ENCODE results near the gene HDHD3.

The HDHD3 gene

DNA sequence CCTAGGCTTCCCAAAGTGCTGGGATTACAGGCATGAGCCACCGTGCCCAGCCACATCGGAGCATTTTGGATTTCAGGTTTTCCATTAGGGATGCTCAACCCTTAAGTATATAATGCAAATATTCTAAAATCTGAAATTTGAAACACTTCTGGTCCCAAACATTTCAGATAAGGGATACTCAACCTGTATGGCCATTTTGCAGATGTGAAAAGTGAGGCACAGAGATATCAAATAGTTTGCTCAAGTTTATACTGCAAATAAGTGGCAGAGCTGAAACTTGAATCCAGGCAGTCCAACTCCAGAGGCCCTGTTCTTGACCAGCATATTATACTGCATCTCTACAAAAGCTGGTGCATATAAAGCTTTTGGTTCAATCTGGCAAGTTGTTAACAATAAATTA is 39.1 kb downstream of the HDHD3 start:
- ATAC-seq: no peak
- TF ChIP-seq, protein P1, sequence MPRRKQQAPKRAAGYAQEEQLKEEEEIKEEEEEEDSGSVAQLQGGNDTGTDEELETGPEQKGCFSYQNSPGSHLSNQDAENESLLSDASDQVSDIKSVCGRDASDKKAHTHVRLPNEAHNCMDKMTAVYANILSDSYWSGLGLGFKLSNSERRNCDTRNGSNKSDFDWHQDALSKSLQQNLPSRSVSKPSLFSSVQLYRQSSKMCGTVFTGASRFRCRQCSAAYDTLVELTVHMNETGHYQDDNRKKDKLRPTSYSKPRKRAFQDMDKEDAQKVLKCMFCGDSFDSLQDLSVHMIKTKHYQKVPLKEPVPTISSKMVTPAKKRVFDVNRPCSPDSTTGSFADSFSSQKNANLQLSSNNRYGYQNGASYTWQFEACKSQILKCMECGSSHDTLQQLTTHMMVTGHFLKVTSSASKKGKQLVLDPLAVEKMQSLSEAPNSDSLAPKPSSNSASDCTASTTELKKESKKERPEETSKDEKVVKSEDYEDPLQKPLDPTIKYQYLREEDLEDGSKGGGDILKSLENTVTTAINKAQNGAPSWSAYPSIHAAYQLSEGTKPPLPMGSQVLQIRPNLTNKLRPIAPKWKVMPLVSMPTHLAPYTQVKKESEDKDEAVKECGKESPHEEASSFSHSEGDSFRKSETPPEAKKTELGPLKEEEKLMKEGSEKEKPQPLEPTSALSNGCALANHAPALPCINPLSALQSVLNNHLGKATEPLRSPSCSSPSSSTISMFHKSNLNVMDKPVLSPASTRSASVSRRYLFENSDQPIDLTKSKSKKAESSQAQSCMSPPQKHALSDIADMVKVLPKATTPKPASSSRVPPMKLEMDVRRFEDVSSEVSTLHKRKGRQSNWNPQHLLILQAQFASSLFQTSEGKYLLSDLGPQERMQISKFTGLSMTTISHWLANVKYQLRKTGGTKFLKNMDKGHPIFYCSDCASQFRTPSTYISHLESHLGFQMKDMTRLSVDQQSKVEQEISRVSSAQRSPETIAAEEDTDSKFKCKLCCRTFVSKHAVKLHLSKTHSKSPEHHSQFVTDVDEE (CRISPR knock-in tag; IDR thresholded peaks at IDR 0.05): no peak
- TF ChIP-seq TCF4 (CRISPR knock-in tag; IDR thresholded peaks at IDR 0.05; ENCODE audit: borderline replicate concordance) (no peak), ZNF70 (CRISPR knock-in tag; IDR thresholded peaks at IDR 0.05) (no peak), ARNTL (CRISPR knock-in tag; IDR thresholded peaks at IDR 0.05; ENCODE audit: borderline replicate concordance, low read depth) (no peak), RARB (CRISPR knock-in tag; IDR thresholded peaks at IDR 0.05) (no peak), ISL1 (CRISPR knock-in tag; IDR thresholded peaks at IDR 0.05) (no peak), SNAI2 (CRISPR knock-in tag; IDR thresholded peaks at IDR 0.05) (no peak), CSDC2 (CRISPR knock-in tag; IDR thresholded peaks at IDR 0.05) (no peak)
- TF ChIP-seq, protein P2, sequence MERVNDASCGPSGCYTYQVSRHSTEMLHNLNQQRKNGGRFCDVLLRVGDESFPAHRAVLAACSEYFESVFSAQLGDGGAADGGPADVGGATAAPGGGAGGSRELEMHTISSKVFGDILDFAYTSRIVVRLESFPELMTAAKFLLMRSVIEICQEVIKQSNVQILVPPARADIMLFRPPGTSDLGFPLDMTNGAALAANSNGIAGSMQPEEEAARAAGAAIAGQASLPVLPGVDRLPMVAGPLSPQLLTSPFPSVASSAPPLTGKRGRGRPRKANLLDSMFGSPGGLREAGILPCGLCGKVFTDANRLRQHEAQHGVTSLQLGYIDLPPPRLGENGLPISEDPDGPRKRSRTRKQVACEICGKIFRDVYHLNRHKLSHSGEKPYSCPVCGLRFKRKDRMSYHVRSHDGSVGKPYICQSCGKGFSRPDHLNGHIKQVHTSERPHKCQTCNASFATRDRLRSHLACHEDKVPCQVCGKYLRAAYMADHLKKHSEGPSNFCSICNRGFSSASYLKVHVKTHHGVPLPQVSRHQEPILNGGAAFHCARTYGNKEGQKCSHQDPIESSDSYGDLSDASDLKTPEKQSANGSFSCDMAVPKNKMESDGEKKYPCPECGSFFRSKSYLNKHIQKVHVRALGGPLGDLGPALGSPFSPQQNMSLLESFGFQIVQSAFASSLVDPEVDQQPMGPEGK (CRISPR knock-in tag; IDR thresholded peaks at IDR 0.05; ENCODE audit: borderline replicate concordance): no peak
- TF ChIP-seq, protein P3, sequence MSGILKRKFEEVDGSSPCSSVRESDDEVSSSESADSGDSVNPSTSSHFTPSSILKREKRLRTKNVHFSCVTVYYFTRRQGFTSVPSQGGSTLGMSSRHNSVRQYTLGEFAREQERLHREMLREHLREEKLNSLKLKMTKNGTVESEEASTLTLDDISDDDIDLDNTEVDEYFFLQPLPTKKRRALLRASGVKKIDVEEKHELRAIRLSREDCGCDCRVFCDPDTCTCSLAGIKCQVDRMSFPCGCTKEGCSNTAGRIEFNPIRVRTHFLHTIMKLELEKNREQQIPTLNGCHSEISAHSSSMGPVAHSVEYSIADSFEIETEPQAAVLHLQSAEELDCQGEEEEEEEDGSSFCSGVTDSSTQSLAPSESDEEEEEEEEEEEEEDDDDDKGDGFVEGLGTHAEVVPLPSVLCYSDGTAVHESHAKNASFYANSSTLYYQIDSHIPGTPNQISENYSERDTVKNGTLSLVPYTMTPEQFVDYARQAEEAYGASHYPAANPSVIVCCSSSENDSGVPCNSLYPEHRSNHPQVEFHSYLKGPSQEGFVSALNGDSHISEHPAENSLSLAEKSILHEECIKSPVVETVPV (CRISPR knock-in tag; IDR thresholded peaks at IDR 0.05): no peak

DNA sequence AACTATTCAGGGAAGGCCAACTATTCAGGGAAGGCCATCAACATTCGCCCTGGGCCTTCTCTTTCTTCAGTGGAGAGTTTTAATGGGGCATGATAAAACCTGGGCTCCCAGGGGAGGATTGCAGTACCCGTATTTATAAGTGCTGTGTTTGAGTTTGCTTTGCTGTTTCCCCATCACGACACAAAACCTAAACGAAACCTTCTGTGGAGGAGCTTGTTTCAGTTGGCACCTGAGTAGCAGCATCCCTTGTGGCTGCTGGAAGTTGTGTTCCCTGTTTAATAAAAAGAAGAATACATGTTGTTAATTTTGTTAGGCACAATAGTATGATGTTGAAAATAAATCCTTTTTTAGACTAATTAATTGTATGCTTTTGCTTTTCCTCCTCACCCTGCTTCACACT is 45.0 kb downstream of the HDHD3 start:
- TF ChIP-seq GLIS3 (CRISPR knock-in tag; IDR thresholded peaks at IDR 0.05) (no peak), ZC3H10 (CRISPR knock-in tag; IDR thresholded peaks at IDR 0.05) (no peak)
- ATAC-seq: no peak

DNA sequence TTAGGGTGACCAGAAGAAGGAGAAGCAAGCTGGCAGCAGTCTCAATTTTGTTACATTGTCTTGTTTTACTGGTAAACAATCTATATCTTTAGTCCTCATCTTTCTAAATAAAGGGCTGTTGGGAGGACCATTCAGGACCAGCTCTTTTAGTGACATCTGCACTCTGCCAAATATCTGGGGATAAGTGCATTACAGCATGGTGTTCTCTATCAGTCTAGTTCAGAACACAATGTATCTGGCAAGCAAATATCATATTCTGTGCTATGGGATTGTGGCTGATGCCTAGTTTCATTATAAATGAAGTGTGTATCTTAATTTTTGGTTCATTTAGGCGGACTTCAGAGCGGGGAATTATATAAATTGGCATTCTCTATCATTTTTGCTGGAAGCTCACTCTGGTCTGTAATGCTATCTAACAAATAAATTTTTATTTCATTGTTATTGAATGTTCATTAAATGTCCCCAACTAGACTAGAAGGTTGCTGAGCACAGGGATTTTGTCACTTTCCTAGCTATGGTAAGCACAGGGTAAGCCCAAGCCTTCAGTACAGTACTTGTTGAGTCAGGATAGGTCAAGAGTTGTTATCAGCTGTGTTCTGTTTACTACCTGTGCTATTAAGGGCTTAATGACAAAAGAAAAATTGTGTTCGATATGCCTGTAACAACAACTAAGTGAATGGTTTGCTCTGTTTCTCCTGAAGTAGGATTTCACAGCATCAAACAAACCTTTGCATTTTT is 48.6 kb downstream of the HDHD3 start:
- ATAC-seq: no peak
- TF ChIP-seq SNAI2 (CRISPR knock-in tag; IDR thresholded peaks at IDR 0.05) (no peak), CSDC2 (CRISPR knock-in tag; IDR thresholded peaks at IDR 0.05) (no peak), RARB (CRISPR knock-in tag; IDR thresholded peaks at IDR 0.05) (no peak), ZNF70 (CRISPR knock-in tag; IDR thresholded peaks at IDR 0.05) (no peak), ISL1 (CRISPR knock-in tag; IDR thresholded peaks at IDR 0.05) (no peak), TCF4 (CRISPR knock-in tag; IDR thresholded peaks at IDR 0.05; ENCODE audit: borderline replicate concordance) (no peak), BACH2 (CRISPR knock-in tag; IDR thresholded peaks at IDR 0.05; ENCODE audit: borderline replicate concordance) (no peak), GLIS3 (CRISPR knock-in tag; IDR thresholded peaks at IDR 0.05) (no peak), ZC3H10 (CRISPR knock-in tag; IDR thresholded peaks at IDR 0.05) (no peak), ZFP3 (CRISPR knock-in tag; IDR thresholded peaks at IDR 0.05) (no peak), ARNTL (CRISPR knock-in tag; IDR thresholded peaks at IDR 0.05; ENCODE audit: borderline replicate concordance, low read depth) (no peak), OSR1 (CRISPR knock-in tag; IDR thresholded peaks at IDR 0.05) (no peak)
- TF ChIP-seq, protein P3 (CRISPR knock-in tag; IDR thresholded peaks at IDR 0.05): no peak
- TF ChIP-seq, protein P4, sequence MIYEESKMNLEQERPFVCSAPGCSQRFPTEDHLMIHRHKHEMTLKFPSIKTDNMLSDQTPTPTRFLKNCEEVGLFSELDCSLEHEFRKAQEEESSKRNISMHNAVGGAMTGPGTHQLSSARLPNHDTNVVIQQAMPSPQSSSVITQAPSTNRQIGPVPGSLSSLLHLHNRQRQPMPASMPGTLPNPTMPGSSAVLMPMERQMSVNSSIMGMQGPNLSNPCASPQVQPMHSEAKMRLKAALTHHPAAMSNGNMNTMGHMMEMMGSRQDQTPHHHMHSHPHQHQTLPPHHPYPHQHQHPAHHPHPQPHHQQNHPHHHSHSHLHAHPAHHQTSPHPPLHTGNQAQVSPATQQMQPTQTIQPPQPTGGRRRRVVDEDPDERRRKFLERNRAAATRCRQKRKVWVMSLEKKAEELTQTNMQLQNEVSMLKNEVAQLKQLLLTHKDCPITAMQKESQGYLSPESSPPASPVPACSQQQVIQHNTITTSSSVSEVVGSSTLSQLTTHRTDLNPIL (CRISPR knock-in tag; IDR thresholded peaks at IDR 0.05; ENCODE audit: low read depth): no peak

DNA sequence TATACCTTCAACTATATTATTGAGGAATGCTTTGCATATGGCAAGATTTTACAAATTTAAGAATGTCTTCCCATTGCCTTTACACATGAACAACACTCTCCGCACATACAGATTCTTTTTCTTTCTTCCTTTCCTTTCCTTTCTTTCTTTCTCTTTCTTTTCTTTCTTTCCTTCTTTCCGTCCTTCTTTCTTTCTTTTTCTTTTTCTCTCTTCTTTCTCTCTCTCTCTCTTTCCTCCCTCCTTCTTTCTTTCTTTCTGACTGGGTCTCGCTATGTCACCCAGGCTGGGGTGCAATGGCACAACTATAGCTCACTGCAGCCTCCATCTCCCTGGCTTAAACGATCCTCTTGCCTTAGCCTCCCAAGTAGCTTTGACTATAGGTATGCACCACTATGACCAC is 50.6 kb downstream of the HDHD3 start:
- no peak for ATAC-seq
- TF ChIP-seq ISL1 (CRISPR knock-in tag; IDR thresholded peaks at IDR 0.05): no peak
- TF ChIP-seq TCF4 (CRISPR knock-in tag; IDR thresholded peaks at IDR 0.05; ENCODE audit: borderline replicate concordance): no peak
- TF ChIP-seq, protein P2 (CRISPR knock-in tag; IDR thresholded peaks at IDR 0.05; ENCODE audit: borderline replicate concordance): no peak
- TF ChIP-seq ZNF565 (CRISPR knock-in tag; conservative IDR thresholded peaks at IDR 0.05; ENCODE audit: low read depth): no peak
- TF ChIP-seq, protein P3 (CRISPR knock-in tag; IDR thresholded peaks at IDR 0.05): no peak
- no peak for TF ChIP-seq ZNF70 (CRISPR knock-in tag; IDR thresholded peaks at IDR 0.05)
- no peak for TF ChIP-seq ZNF8 (CRISPR knock-in tag; IDR thresholded peaks at IDR 0.05)
